A673 (cell line): ENCODE data around the gene IFT20. TPM values are rescaled to one million over a fixed set of nuclear protein-coding genes. Genes with fewer than 3 reads are reported as not detected.

ENCODE experiments used
- BruUV-seq: library from RNA; stranded (reverse); fragments of 400-500 nt; replicated peaks from 2 replicates; lab custom pipeline; 2021; lab: Mats Ljungman, UMichigan
- CTCF ChIA-PET: fragments of 300-600 bp; sonication (Branson Sonifier 250); formaldehyde crosslinking; loops from one replicate; lab custom pipeline; 2022; ENCODE audit warnings: antibody characterized with exemption; lab: Charles Lee
- POLR2A ChIA-PET: fragments of 300-600 bp; sonication (Branson Sonifier 250); formaldehyde crosslinking; loops from one replicate; lab custom pipeline; 2022; ENCODE audit warnings: antibody characterized with exemption; ENCODE audit not compliant: low non-redundant PET; lab: Charles Lee
- DNase-seq: peaks from one replicate; pipeline ENCODE4 v3.0.0-alpha.2; 2015; ENCODE audit warnings: low spot score
- H3K27ac ChIP-seq: fragments of 200-600 bp; sonication (generic); 2 replicates; pipeline ENCODE4 v1.5.1; 2016; ENCODE audit warnings: mixed run types, low read depth, mild to moderate bottlenecking, mixed read lengths, antibody characterized with exemption, low read length; ENCODE audit not compliant: poor library complexity, severe bottlenecking
- H3K27me3 ChIP-seq: fragments of 200-600 bp; sonication (generic); replicated peaks from 2 replicates; pipeline ENCODE4 v1.6.1; 2017; ENCODE audit warnings: mixed run types, low read depth, mild to moderate bottlenecking, mixed read lengths, antibody characterized with exemption, low read length; ENCODE audit not compliant: insufficient read depth, poor library complexity
- H3K36me3 ChIP-seq: fragments of 200-600 bp; sonication (generic); 2 replicates; pipeline ENCODE4 v1.6.1; 2016; ENCODE audit warnings: mixed run types, mild to moderate bottlenecking, mixed read lengths, antibody characterized with exemption, low read length; ENCODE audit not compliant: insufficient read depth, poor library complexity, severe bottlenecking
- H3K4me1 ChIP-seq: fragments of 200-600 bp; sonication (generic); 2 replicates; pipeline ENCODE4 v1.6.1; 2017; ENCODE audit warnings: mixed run types, mild to moderate bottlenecking, mixed read lengths, antibody characterized with exemption, low read length; ENCODE audit not compliant: insufficient read depth, poor library complexity, severe bottlenecking
- H3K4me3 ChIP-seq: fragments of 200-600 bp; sonication (generic); 2 replicates; pipeline ENCODE4 v1.5.1; 2016; ENCODE audit warnings: low read depth, mixed run types, mild to moderate bottlenecking, mixed read lengths, low read length; ENCODE audit not compliant: poor library complexity, severe bottlenecking
- H3K9me3 ChIP-seq: fragments of 200-600 bp; sonication (generic); 2 replicates; pipeline ENCODE4 v1.6.1; 2016; ENCODE audit warnings: mixed run types, low read depth, mild to moderate bottlenecking, mixed read lengths, antibody characterized with exemption, low read length; ENCODE audit not compliant: poor library complexity, severe bottlenecking
- CTCF ChIP-seq: fragments of 300-800, 200-600 bp; sonication (generic); conservative IDR thresholded peaks from 2 replicates; pipeline ENCODE4 v1.5.1; 2017; ENCODE audit warnings: low read depth, mild to moderate bottlenecking, antibody characterized with exemption, low read length, moderate library complexity, mixed read lengths
- EZH2 ChIP-seq: fragments of 200-600 bp; sonication (generic); IDR thresholded peaks from 2 replicates; pipeline ENCODE4 v1.6.1; 2017; ENCODE audit warnings: borderline replicate concordance, low read depth, mild to moderate bottlenecking, mixed read lengths, antibody characterized with exemption, low read length; ENCODE audit not compliant: poor library complexity, severe bottlenecking
- intact Hi-C: fragments of 100-400 bp; cut with micrococcal nuclease; formaldehyde crosslinking; loops from one replicate; pipeline ENCODE4 v1.10.0; 2022; ENCODE audit not compliant: unreplicated experiment
- total RNA-seq: library from RNA; stranded (reverse); gene quantifications from 2 replicates; pipeline ENCODE4 v1.2.3, GENCODE V29; 2021

IFT20 gene
- total RNA-seq, 1 experiment from 2014 or later = 21.5 TPM

- peaks cover 48% of the 10 kb centered on the region for H3K36me3 ChIP-seq
- H3K27ac ChIP-seq = peak overlapping the region; percentile 90
- H3K27me3 ChIP-seq = no peaks in the 10 kb centered on the region
- no TSS peak for BruUV-seq
- no peak for DNase-seq
- CTCF ChIA-PET = no interaction called here
- H3K9me3 ChIP-seq = no peaks in the 10 kb centered on the region
- TF ChIP-seq EZH2 (no peak), CTCF (no peak)
- intact Hi-C loops = no loop called here
- POLR2A ChIA-PET = interaction anchor here (0.6 to 1.3 kb wide), 2 partner anchors 14 to 22 kb away, joined by 3 to 8 read pairs; partner anchors contain the start of genes IFT20, SARM1 and TNFAIP1
- H3K4me3 ChIP-seq = peak overlapping the region; percentile 84
- H3K4me1 ChIP-seq = peaks cover 12% of the 10 kb centered on the region
These were observed 22.6 kb upstream of the IFT20 start for GRCh38 chr17:28357901-28358197.

- DNase-seq = peak; percentile 97
- Histone ChIP-seq H3K36me3 (peaks cover 51% of the 10 kb centered on the region), H3K4me1 (peaks cover 12% of the 10 kb centered on the region), H3K9me3 (no peaks in the 10 kb centered on the region), H3K27me3 (no peaks in the 10 kb centered on the region), H3K4me3 (peak within 1 kb of the TSS; percentile 84), H3K27ac (peak within 1 kb of the TSS; percentile 90)
- ChIA-PET CTCF (no interaction called here), POLR2A (interaction anchor here (0.6 to 1.3 kb wide), 2 partner anchors 15 to 22 kb away, joined by 3 to 8 read pairs; partner anchors contain the start of genes IFT20, SARM1 and TNFAIP1)
- intact Hi-C loops = no loop called here
- TF ChIP-seq EZH2 (no peak), CTCF (no peak)
- BruUV-seq = no TSS peak
These were observed 22.0 kb upstream of the IFT20 start, which contains the start of gene POLDIP2 for GRCh38 chr17:28357061-28357900. TSS of gene POLDIP2 (minus strand) at chr17:28357527. CDS start at chr17:28357448, 79 bp downstream.

- BruUV-seq = no TSS peak
- no peak for DNase-seq
- H3K4me1 ChIP-seq = no peaks in the 10 kb centered on the region
- H3K9me3 ChIP-seq = no peaks in the 10 kb centered on the region
- H3K27me3 ChIP-seq = no peaks in the 10 kb centered on the region
- peaks cover 86% of the 10 kb centered on the region for H3K36me3 ChIP-seq
- ChIA-PET POLR2A (no interaction called here), CTCF (no interaction called here)
- TF ChIP-seq CTCF (no peak), EZH2 (no peak)
- H3K27ac ChIP-seq = no peak overlapping the region
- intact Hi-C loops = no loop called here
- H3K4me3 ChIP-seq = no peak overlapping the region
These were observed 15.0 kb upstream of the IFT20 start for GRCh38 chr17:28350271-28350670.
